IMR-90 (cell line): Measurements from ENCODE around the gene CNTN5. TPM values are rescaled to one million over a fixed set of nuclear protein-coding genes. Genes with fewer than 3 reads are reported as not detected.

Source experiments
- ATAC-seq: fragments of 200-7000 bp; cut with Tn5 transposase; 2 replicates; pipeline ENCODE4 v1.9.1; 2020; ENCODE audit warnings: low read depth, mild to moderate bottlenecking, moderate library complexity
- BruUV-seq: library from RNA; stranded (reverse); fragments of 400-500 nt; replicated peaks from 2 replicates; lab custom pipeline; 2021; lab: Mats Ljungman, UMichigan
- CTCF ChIA-PET: fragments of 300-600 bp; formaldehyde crosslinking; extraction: SDS; loops from one replicate; lab custom pipeline; 2021; ENCODE audit warnings: antibody characterized with exemption; lab: Yijun Ruan, JAX
- POLR2A ChIA-PET: fragments of 300-600 bp; sonication (Branson Sonifier 250); formaldehyde crosslinking; loops from one replicate; lab custom pipeline; 2022; ENCODE audit warnings: antibody characterized with exemption; ENCODE audit not compliant: unreplicated experiment; lab: Charles Lee
- DNase-seq: peaks from one replicate; pipeline ENCODE4 v3.0.0; 2013
- H2AFZ ChIP-seq: replicated peaks from 2 replicates; pipeline ENCODE3; 2013; ENCODE audit warnings: low read length, mild to moderate bottlenecking; ENCODE audit not compliant: poor library complexity
- H2AK5ac ChIP-seq: 2 replicates; pipeline ENCODE4 v1.6.1; 2013; ENCODE audit warnings: low read depth, low read length, inconsistent platforms
- H2AK9ac ChIP-seq: replicated peaks from 2 replicates; pipeline ENCODE3; 2013; ENCODE audit warnings: mild to moderate bottlenecking, low read depth, low read length, moderate library complexity; ENCODE audit not compliant: poor library complexity
- H2BK120ac ChIP-seq: 2 replicates; pipeline ENCODE4 v1.6.1; 2013; ENCODE audit warnings: low read depth, low read length, inconsistent platforms
- H2BK15ac ChIP-seq: 3 replicates; pipeline ENCODE4 v1.6.1; 2013; ENCODE audit warnings: low read depth, low read length, inconsistent platforms
- H2BK20ac ChIP-seq: 2 replicates; pipeline ENCODE4 v1.6.1; 2013; ENCODE audit warnings: low read depth, mild to moderate bottlenecking, inconsistent platforms, low read length, moderate library complexity
- H2BK5ac ChIP-seq: 2 replicates; pipeline ENCODE4 v1.6.1; 2013; ENCODE audit warnings: mild to moderate bottlenecking, low read depth, low read length, inconsistent platforms; ENCODE audit not compliant: poor library complexity, severe bottlenecking
- H3K14ac ChIP-seq: replicated peaks from 2 replicates; pipeline ENCODE4 v1.6.1; 2013; ENCODE audit warnings: low read depth, low read length, inconsistent platforms
- H3K18ac ChIP-seq: 2 replicates; pipeline ENCODE4 v1.6.1; 2013; ENCODE audit warnings: low read depth, low read length, control low read depth
- H3K23ac ChIP-seq: 2 replicates; pipeline ENCODE4 v1.6.1; 2013; ENCODE audit warnings: low read depth, low read length, inconsistent platforms
- H3K27ac ChIP-seq: 2 replicates; pipeline ENCODE4 v1.5.1; 2013; ENCODE audit warnings: mild to moderate bottlenecking, control low read depth, low read length; ENCODE audit not compliant: insufficient read depth
- H3K27me3 ChIP-seq: 2 replicates; pipeline ENCODE4 v1.6.1; 2013; ENCODE audit warnings: low read length; ENCODE audit not compliant: control insufficient read depth, insufficient read depth
- H3K36me3 ChIP-seq: 2 replicates; pipeline ENCODE4 v1.6.1; 2013; ENCODE audit warnings: low read length, mixed read lengths; ENCODE audit not compliant: control insufficient read depth, insufficient read depth
- H3K4ac ChIP-seq: 2 replicates; pipeline ENCODE4 v1.6.1; 2013; ENCODE audit warnings: low read depth, low read length, inconsistent platforms
- H3K4me1 ChIP-seq: 2 replicates; pipeline ENCODE4 v1.6.1; 2013; ENCODE audit warnings: low read length, mixed read lengths; ENCODE audit not compliant: control insufficient read depth, insufficient read depth
- H3K4me2 ChIP-seq: 2 replicates; pipeline ENCODE4 v1.6.1; 2013; ENCODE audit warnings: low read depth, mild to moderate bottlenecking, control low read depth, low read length, moderate library complexity
- H3K4me3 ChIP-seq: 2 replicates; pipeline ENCODE4 v1.5.1; 2013; ENCODE audit warnings: low read depth, mild to moderate bottlenecking, control low read depth, low read length, moderate library complexity; ENCODE audit not compliant: insufficient read depth
- H3K56ac ChIP-seq: 2 replicates; pipeline ENCODE4 v1.6.1; 2013; ENCODE audit warnings: low read length, inconsistent platforms; ENCODE audit not compliant: insufficient read depth; ENCODE audit errors: extremely low read depth
- H3K79me1 ChIP-seq, 2 experiments: 2 replicates each; pipeline ENCODE4 v1.6.1; 2013; ENCODE audit warnings: low read length in 2 of 2, inconsistent platforms in 1 of 2, low read depth in 1 of 2
- H3K9ac ChIP-seq: 2 replicates; pipeline ENCODE4 v1.6.1; 2013; ENCODE audit warnings: low read depth, low read length, control low read depth
- H3K9me1 ChIP-seq: 2 replicates; pipeline ENCODE4 v1.6.1; 2013; ENCODE audit warnings: low read length, inconsistent platforms; ENCODE audit not compliant: insufficient read depth
- H3K9me3 ChIP-seq: 2 replicates; pipeline ENCODE4 v1.6.1; 2013; ENCODE audit warnings: low read length; ENCODE audit not compliant: control insufficient read depth, insufficient read depth
- H4K20me1 ChIP-seq: 2 replicates; pipeline ENCODE4 v1.6.1; 2013; ENCODE audit warnings: low read length, inconsistent platforms; ENCODE audit not compliant: insufficient read depth
- H4K5ac ChIP-seq: 2 replicates; pipeline ENCODE4 v1.6.1; 2013; ENCODE audit warnings: mild to moderate bottlenecking, low read depth, low read length, control low read depth
- H4K8ac ChIP-seq, 2 experiments: 2 replicates each; pipeline ENCODE4 v1.6.1; 2013; ENCODE audit warnings: low read depth in 2 of 2, low read length in 2 of 2, control low read depth in 1 of 2, inconsistent platforms in 1 of 2
- H4K91ac ChIP-seq: 2 replicates; pipeline ENCODE4 v1.6.1; 2013; ENCODE audit warnings: low read depth, low read length, inconsistent platforms; ENCODE audit not compliant: insufficient read depth
- BHLHE40 ChIP-seq: fragments of 150-350 bp; IDR thresholded peaks from 2 replicates; pipeline ENCODE4 v1.6.1; 2016; ENCODE audit warnings: mild to moderate bottlenecking, low read depth, low read length
- CEBPB ChIP-seq: IDR thresholded peaks from 2 replicates; pipeline ENCODE4 v1.6.1; 2012; ENCODE audit warnings: low read depth, low read length, improper control_type of control experiment
- CHD1 ChIP-seq: IDR thresholded peaks from 2 replicates; pipeline ENCODE4 v1.6.1; 2012; ENCODE audit warnings: low read depth, low read length, improper control_type of control experiment
- CTCF ChIP-seq: conservative IDR thresholded peaks from 2 replicates; pipeline ENCODE4 v1.5.1; 2012; ENCODE audit warnings: mild to moderate bottlenecking, low read depth, low read length, improper control_type of control experiment
- ELK1 ChIP-seq: fragments of 150-350 bp; IDR thresholded peaks from 2 replicates; pipeline ENCODE4 v1.6.1; 2016; ENCODE audit warnings: low read depth, mild to moderate bottlenecking, low read length, moderate library complexity, borderline replicate concordance
- FOS ChIP-seq: fragments of 150-350 bp; IDR thresholded peaks from 2 replicates; pipeline ENCODE4 v1.6.1; 2016; ENCODE audit warnings: low read depth, low read length
- MAFK ChIP-seq: IDR thresholded peaks from 2 replicates; pipeline ENCODE4 v1.6.1; 2012; ENCODE audit warnings: low read depth, low read length, improper control_type of control experiment
- MAZ ChIP-seq: IDR thresholded peaks from 2 replicates; pipeline ENCODE4 v1.6.1; 2012; ENCODE audit warnings: low read depth, mild to moderate bottlenecking, low read length, improper control_type of control experiment, moderate library complexity, borderline replicate concordance
- MXI1 ChIP-seq: IDR thresholded peaks from 2 replicates; pipeline ENCODE4 v1.6.1; 2012; ENCODE audit warnings: low read depth, mild to moderate bottlenecking, low read length, moderate library complexity, borderline replicate concordance
- NFE2L2 ChIP-seq: fragments of 150-350 bp; IDR thresholded peaks from 2 replicates; pipeline ENCODE4 v1.6.1; 2016; ENCODE audit warnings: low read depth, mild to moderate bottlenecking, low read length
- POLR2A ChIP-seq: IDR thresholded peaks from 2 replicates; pipeline ENCODE4 v1.6.1; 2012; ENCODE audit warnings: mild to moderate bottlenecking, low read depth, low read length
- RAD21 ChIP-seq: IDR thresholded peaks from 2 replicates; pipeline ENCODE4 v1.6.1; 2012; ENCODE audit warnings: low read length, improper control_type of control experiment
- RCOR1 ChIP-seq: IDR thresholded peaks from 2 replicates; pipeline ENCODE4 v1.6.1; 2012; ENCODE audit warnings: mild to moderate bottlenecking, low read length, improper control_type of control experiment; ENCODE audit not compliant: insufficient replicate concordance
- RFX5 ChIP-seq: IDR thresholded peaks from 2 replicates; pipeline ENCODE4 v1.8.0; 2012; ENCODE audit warnings: low read depth, mild to moderate bottlenecking, low read length, moderate library complexity
- SMC3 ChIP-seq: fragments of 150-350 bp; IDR thresholded peaks from 2 replicates; pipeline ENCODE4 v1.6.1; 2016; ENCODE audit warnings: low read depth, mild to moderate bottlenecking, antibody characterized with exemption, low read length, moderate library complexity
- USF2 ChIP-seq: fragments of 150-350 bp; IDR thresholded peaks from 2 replicates; pipeline ENCODE4 v1.6.1; 2017; ENCODE audit warnings: mild to moderate bottlenecking, antibody characterized with exemption, low read length, low read depth
- WGBS, 2 experiments: methylation state at CpG; one replicate each; pipeline versions ENCODE4 v1.1.5 to v1.1.7; 2013; ENCODE audit warnings: missing lambda C conversion rate in 2 of 2; ENCODE audit not compliant: insufficient read length in 1 of 2; ENCODE audit errors: extremely low coverage in 2 of 2; 5-methylcytosine and 5-hydroxymethylcytosine counted together
- dilution Hi-C: fragments of 300-500 bp; cut with HindIII; formaldehyde crosslinking; loops from one replicate; pipeline ENCODE4 v1.14.3; 2018; ENCODE audit warnings: low sequenced_read_pairs; ENCODE audit not compliant: unreplicated experiment
- in situ Hi-C: fragments of 300-500 bp; cut with MboI; formaldehyde crosslinking; loops from 3 replicates; pipeline ENCODE4 v1.14.3; 2019; ENCODE audit warnings: low sequenced_read_pairs, inconsistent platforms, mixed read lengths
- intact Hi-C: fragments of 100-400 bp; cut with micrococcal nuclease; formaldehyde crosslinking; loops from 2 replicates; pipeline ENCODE4 v1.10.0; 2022
- polyA plus RNA-seq, 3 experiments: library from polyadenylated mRNA; depleted of rRNA; stranded (reverse); fragments of >200 nt; gene quantifications; 2 replicates each; pipeline ENCODE4 v1.2.3, GENCODE V29; 2012; ENCODE audit warnings: low replicate concordance in 1 of 3
- total RNA-seq: library from RNA; depleted of rRNA; stranded (reverse); fragments of >200 nt; gene quantifications from 2 replicates; pipeline ENCODE4 v1.2.3, GENCODE V29; 2012

CNTN5 gene
- total and polyA plus RNA-seq, 2 of the 4 experiments (the other 2 are of a cell fraction), result not detected

- in situ Hi-C loops (no loop called here), dilution Hi-C loops (no loop called here), intact Hi-C loops (no loop called here)
- Histone ChIP-seq H3K4me2 (no peak overlapping the region), H4K8ac (no peak overlapping the region), H3K9ac (no peak overlapping the region), H3K4ac (no peak overlapping the region), H3K9me1 (no peaks in the 10 kb centered on the region), H3K27me3 (no peaks in the 10 kb centered on the region), H2BK5ac (no peak overlapping the region), H2BK20ac (no peak overlapping the region), H3K4me1 (no peaks in the 10 kb centered on the region), H2BK15ac (no peak overlapping the region), H4K20me1 (no peaks in the 10 kb centered on the region), H3K79me1 (no peaks in the 10 kb centered on the region), H4K91ac (no peak overlapping the region), H2AK9ac (no peak overlapping the region), H3K23ac (no peak overlapping the region), H2BK120ac (no peak overlapping the region), H4K5ac (no peak overlapping the region), H2AK5ac (no peak overlapping the region), H3K36me3 (no peaks in the 10 kb centered on the region), H3K9me3 (no peaks in the 10 kb centered on the region), H3K56ac (no peak overlapping the region), H3K14ac (no peak overlapping the region), H2AFZ (no peak overlapping the region), H3K27ac (no peak overlapping the region), H3K18ac (no peak overlapping the region), H3K4me3 (no peak overlapping the region)
- ATAC-seq, result no peak
- ChIA-PET POLR2A (no interaction called here), CTCF (no interaction called here)
- BruUV-seq, result no TSS peak
- no CpG with 5 or more reads among the region's 5 CpGs for WGBS, 2 experiments
- TF ChIP-seq POLR2A (no peak), BHLHE40 (no peak), RCOR1 (no peak), CHD1 (no peak), RAD21 (no peak), FOS (no peak), MXI1 (no peak), USF2 (no peak), CEBPB (no peak), ELK1 (no peak), RFX5 (no peak), SMC3 (no peak), CTCF (no peak), NFE2L2 (no peak), MAZ (no peak), MAFK (no peak)
- no peak for DNase-seq
Observed at GRCh38 chr11:99162819-99163218, 142.1 kb downstream of the CNTN5 start.
